Progenitor cell of endocrine pancreas (in vitro differentiated cells): Measurements from ENCODE around the gene IL1RAPL2. TPM values are rescaled to one million over a fixed set of nuclear protein-coding genes. Genes with fewer than 3 reads are reported as not detected.
"Not testable (repeated sequence)": the region's sequence is repeated elsewhere in the genome, so short reads cannot be mapped to it uniquely, and the experiment has no call there.

Source experiments
- DNase-seq: peaks from one replicate; pipeline ENCODE4 v3.0.0; 2021; ENCODE audit warnings: low spot score; ENCODE audit not compliant: unreplicated experiment
- H3K27ac Mint-ChIP-seq: 2 replicates; pipeline ENCODE4 v1.8.0; 2021; ENCODE audit warnings: mild to moderate bottlenecking, moderate library complexity, mixed read lengths
- H3K27me3 Mint-ChIP-seq: 2 replicates; pipeline ENCODE4 v1.8.0; 2021; ENCODE audit warnings: mixed read lengths
- H3K36me3 Mint-ChIP-seq: 2 replicates; pipeline ENCODE4 v1.8.0; 2022; ENCODE audit warnings: mixed read lengths; ENCODE audit not compliant: insufficient read depth
- H3K4me1 Mint-ChIP-seq: 2 replicates; pipeline ENCODE4 v1.8.0; 2021; ENCODE audit warnings: low read depth, mixed read lengths
- H3K4me3 Mint-ChIP-seq: 2 replicates; pipeline ENCODE4 v1.8.0; 2021; ENCODE audit warnings: low read depth, mild to moderate bottlenecking, moderate library complexity, mixed read lengths
- H3K9me3 Mint-ChIP-seq: 2 replicates; pipeline ENCODE4 v1.8.0; 2021; ENCODE audit warnings: low read depth, mixed read lengths
- CTCF ChIP-seq: fragments of 200-600 bp; sonication (generic); IDR thresholded peaks from one replicate; pipeline ENCODE4 v1.5.0; 2021; ENCODE audit warnings: antibody characterized with exemption, mild to moderate bottlenecking; ENCODE audit not compliant: unreplicated experiment
- total RNA-seq: library from RNA; stranded (reverse); gene quantifications from 2 replicates; pipeline ENCODE4 v1.2.1, GENCODE V29; 2021

Gene IL1RAPL2
- total RNA-seq, 1 donor from 2014 or later = 0.91 TPM

- Mint-ChIP-seq H3K4me1 (no peaks in the 10 kb centered on the region), H3K9me3 (peaks cover 16% of the 10 kb centered on the region), H3K27ac (no peak overlapping the region), H3K4me3 (no peak overlapping the region), H3K36me3 (no peaks in the 10 kb centered on the region), H3K27me3 (no peaks in the 10 kb centered on the region)
- no peak for TF ChIP-seq CTCF
- DNase-seq = no peak
Measured at GRCh38 chrX:105653891-105654290, 1087.9 kb downstream of the IL1RAPL2 start.

- H3K27ac Mint-ChIP-seq = no peak overlapping the region
- no peaks in the 10 kb centered on the region for H3K27me3 Mint-ChIP-seq
- TF ChIP-seq CTCF = no peak
- H3K9me3 Mint-ChIP-seq = peaks cover 34% of the 10 kb centered on the region
- no peaks in the 10 kb centered on the region for H3K36me3 Mint-ChIP-seq
- no peak overlapping the region for H3K4me3 Mint-ChIP-seq
- DNase-seq = no peak
- no peaks in the 10 kb centered on the region for H3K4me1 Mint-ChIP-seq
Measured at GRCh38 chrX:105658136-105658535, 1092.1 kb downstream of the IL1RAPL2 start.

- Mint-ChIP-seq H3K36me3 (no peaks in the 10 kb centered on the region), H3K27me3 (no peaks in the 10 kb centered on the region), H3K4me1 (no peaks in the 10 kb centered on the region), H3K27ac (no peak overlapping the region), H3K9me3 (peaks cover 33% of the 10 kb centered on the region), H3K4me3 (no peak overlapping the region)
- TF ChIP-seq CTCF = no peak
- DNase-seq = no peak
Measured at GRCh38 chrX:105662248-105662647, 1096.2 kb downstream of the IL1RAPL2 start.

- no peaks in the 10 kb centered on the region for H3K4me1 Mint-ChIP-seq
- H3K9me3 Mint-ChIP-seq = peaks cover 32% of the 10 kb centered on the region
- H3K4me3 Mint-ChIP-seq = no peak overlapping the region
- no peaks in the 10 kb centered on the region for H3K27me3 Mint-ChIP-seq
- TF ChIP-seq CTCF = no peak
- H3K27ac Mint-ChIP-seq = no peak overlapping the region
- no peak for DNase-seq
- H3K36me3 Mint-ChIP-seq = no peaks in the 10 kb centered on the region
Measured at GRCh38 chrX:105664243-105664642, 1098.2 kb downstream of the IL1RAPL2 start.

GRCh38 chrX:105684288-105684687, 1118.3 kb downstream of the IL1RAPL2 start:
- H3K27ac Mint-ChIP-seq, H3K4me3 Mint-ChIP-seq, H3K4me1 Mint-ChIP-seq, DNase-seq, H3K27me3 Mint-ChIP-seq, H3K36me3 Mint-ChIP-seq: not testable (repeated sequence)
- H3K9me3 Mint-ChIP-seq = peaks cover 30% of the 10 kb centered on the region

GRCh38 chrX:105694839-105695238, 1128.8 kb downstream of the IL1RAPL2 start:
- TF ChIP-seq CTCF = no peak
- no peak overlapping the region for H3K27ac Mint-ChIP-seq
- no peaks in the 10 kb centered on the region for H3K27me3 Mint-ChIP-seq

More at GRCh38 chrX:105694839-105695238, 1128.8 kb downstream of the IL1RAPL2 start:
- DNase-seq = no peak
- H3K4me3 Mint-ChIP-seq = no peak overlapping the region
- peaks cover 33% of the 10 kb centered on the region for H3K9me3 Mint-ChIP-seq
- peaks cover 4% of the 10 kb centered on the region for H3K36me3 Mint-ChIP-seq
- H3K4me1 Mint-ChIP-seq = peaks cover 12% of the 10 kb centered on the region
